ENCODE data around the gene SGSM2.

DNA sequence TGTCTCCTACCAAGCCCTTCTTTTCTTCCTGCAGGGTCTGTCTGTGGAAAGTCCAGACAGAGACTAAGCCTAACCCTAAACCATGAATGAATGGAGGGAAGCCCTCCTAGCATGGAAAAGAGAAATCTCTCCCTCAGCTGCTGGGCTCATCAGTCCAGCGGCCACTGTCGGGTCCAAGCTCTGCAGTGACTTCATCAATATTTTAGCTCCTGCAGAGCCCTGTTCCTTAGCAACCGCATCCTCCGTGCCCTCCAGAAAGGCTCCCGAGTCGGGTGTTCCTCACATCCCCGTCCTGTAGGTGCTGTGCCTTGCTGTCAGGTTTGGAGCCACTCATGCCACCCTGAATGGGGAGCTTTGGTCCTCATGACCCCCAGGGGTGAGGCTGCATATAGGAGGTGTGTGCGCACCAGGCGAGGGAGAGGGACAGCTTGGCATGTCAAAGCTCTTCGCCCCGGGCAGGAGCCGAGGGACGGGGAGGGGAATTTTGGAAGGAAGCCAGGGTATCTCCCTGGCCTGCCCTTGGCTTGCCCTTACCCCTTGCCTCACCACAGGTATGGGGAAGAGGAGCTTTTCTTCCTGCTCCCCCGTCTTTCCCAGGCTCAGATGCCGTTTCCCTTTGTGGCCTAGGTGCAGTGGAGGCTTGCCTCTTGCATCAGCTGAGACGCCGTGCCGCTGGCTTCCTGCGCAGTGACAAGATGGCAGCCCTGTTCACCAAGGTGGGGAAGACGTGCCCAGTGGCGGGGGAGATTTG, 23.9 kb downstream of the SGSM2 start:
- TF ChIP-seq EZH2phosphoT487 (IDR thresholded peaks at IDR 0.05; ENCODE audit: low read length) = no peak
- TF ChIP-seq, protein P1, sequence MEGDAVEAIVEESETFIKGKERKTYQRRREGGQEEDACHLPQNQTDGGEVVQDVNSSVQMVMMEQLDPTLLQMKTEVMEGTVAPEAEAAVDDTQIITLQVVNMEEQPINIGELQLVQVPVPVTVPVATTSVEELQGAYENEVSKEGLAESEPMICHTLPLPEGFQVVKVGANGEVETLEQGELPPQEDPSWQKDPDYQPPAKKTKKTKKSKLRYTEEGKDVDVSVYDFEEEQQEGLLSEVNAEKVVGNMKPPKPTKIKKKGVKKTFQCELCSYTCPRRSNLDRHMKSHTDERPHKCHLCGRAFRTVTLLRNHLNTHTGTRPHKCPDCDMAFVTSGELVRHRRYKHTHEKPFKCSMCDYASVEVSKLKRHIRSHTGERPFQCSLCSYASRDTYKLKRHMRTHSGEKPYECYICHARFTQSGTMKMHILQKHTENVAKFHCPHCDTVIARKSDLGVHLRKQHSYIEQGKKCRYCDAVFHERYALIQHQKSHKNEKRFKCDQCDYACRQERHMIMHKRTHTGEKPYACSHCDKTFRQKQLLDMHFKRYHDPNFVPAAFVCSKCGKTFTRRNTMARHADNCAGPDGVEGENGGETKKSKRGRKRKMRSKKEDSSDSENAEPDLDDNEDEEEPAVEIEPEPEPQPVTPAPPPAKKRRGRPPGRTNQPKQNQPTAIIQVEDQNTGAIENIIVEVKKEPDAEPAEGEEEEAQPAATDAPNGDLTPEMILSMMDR (IDR thresholded peaks at IDR 0.05; ENCODE audit: low read length) = no peak
- no peak for TF ChIP-seq EZH2 (optimal IDR thresholded peaks at IDR 0.05; ENCODE audit: low read depth, low read length)
